HG03196 (cell line): ENCODE results near the gene MAP2K3.
"Not testable (repeated sequence)": the region's sequence is repeated elsewhere in the genome, so short reads cannot be mapped to it uniquely, and the experiment has no call there.

Experiments
- ATAC-seq: cut with Tn5 transposase; IDR thresholded peaks from one replicate; pipeline ENCODE4 v1.9.1; 2021; ENCODE audit not compliant: unreplicated experiment

MAP2K3 gene

DNA sequence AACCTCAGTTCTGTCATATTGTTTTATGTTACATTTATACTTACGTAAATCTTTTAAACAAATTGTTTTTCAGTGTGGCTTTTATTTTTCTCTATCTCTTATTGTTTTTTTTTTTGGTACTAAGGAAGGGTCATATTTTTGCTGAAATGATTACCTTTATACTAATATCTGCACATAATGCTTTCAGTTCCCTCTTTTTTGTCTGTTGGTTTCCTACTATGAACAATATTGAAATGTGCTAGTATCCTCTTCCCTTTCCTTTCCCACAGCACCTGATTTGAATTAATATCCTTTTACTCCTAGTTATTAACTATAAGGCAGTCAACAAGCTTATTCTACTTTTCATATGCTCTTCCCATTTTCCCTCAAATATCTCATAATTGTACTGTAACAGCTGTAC, 43.4 kb downstream of the MAP2K3 start:
- not testable (repeated sequence) for ATAC-seq

DNA sequence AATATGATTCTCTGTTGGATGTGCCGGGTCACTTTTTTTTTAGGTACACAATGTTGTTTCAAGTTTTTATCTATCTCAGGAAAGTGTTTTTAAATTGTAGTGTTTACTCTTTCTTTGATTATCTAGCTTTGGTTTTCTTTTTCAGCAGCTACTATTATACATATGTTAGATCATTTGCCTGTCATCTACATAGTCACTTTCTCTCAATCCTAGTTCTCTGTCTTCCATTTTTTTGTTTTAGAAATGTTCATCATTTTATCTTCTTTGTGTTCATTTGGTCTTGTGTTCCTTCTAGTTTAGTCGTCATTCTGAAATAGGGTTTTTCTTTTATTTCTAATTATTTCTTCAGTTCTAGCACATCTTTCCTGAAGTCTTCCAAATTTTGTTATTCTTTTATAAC, 44.3 kb downstream of the MAP2K3 start:
- ATAC-seq, result not testable (repeated sequence)

GRCh38 chr17:21330436-21331160, 46.1 kb downstream of the MAP2K3 start:
- no peak for ATAC-seq

DNA sequence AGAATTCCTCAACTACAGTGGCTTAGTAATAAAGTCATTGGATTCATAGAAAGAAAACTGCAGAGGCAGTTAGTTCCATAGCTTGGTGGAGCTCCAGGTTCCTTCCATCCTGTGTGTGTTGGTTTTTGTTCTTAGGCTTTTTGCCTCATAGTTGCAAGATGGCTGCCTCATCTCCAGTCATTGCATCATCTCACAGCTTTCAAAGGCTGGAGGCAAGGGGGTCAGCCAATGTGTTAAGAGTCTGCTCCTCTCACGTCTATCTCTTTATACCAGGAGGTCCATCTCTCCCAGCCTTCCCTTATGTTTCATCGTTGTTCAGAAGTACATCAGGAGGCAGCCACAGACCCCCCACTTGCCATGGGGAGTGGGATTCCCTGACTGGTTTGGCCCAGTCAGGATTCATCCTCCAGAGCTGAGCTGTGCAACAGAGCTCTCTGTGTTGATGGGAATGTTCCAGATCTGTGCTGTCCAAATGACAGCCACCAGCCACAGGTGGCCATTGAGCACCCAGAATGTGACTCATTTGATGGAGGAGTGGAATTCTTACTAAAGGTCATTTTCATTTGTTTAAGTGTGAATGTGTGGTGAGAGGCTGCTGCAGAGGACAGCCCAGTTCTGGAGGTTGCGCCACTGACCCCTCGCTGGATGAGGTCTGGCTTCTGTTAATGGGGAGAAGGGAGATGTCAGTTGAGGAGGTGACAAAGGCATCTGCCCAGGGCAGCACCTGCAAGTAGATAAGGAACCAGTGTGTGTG, 52.2 kb downstream of the MAP2K3 start:
- ATAC-seq, result not testable (repeated sequence)

DNA sequence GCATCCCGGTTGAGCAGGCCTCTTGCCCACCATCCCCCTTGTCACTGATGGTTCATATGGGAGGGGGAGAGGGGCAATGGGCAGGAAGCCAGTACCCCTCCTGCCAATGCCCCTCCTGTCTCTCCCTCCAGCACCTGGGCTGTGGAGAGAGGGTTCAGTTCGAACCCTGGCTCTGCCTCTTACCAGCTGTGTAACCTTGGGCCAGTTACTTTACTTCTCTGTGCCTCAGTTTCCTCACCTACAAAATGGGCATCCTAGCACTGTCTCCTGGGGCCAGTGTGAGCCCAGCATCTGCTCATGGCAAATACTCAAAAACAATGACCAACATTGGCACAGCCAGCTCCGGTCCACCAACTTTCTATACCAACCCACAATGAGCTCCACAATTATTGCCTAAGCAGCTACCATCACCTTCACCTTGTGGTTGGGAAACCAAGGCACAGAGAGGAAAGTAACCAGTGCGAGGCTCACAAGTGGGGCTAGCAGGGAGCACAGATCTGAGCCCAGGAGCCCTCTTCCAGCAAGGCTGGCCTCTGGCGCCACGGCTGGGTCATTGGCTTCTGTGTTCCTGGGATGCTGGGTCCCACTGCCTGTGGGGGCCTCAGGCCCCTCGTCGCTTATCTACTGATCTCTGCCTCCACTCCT, 53.6 kb downstream of the MAP2K3 start:
- not testable (repeated sequence) for ATAC-seq

DNA sequence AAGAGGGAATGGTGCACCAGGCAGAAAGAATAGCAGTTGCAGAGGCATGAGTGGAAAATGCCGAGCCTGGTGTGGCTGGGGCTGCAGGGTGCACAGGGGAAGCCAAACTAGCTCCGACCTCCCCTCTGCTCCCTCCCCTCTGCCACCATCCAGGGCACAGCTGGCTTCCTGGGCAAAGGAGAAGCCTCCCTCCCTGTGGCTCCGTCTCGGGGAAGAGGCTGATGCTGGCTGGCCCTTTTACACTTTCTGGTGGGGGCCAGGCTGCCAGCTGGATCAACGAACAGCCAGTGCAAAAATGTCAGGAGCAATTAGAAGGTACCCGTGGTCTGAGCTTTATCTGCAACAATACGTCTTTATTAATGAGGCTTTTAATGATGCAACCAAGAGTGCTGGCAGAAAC, 54.5 kb downstream of the MAP2K3 start:
- no peak for ATAC-seq

GRCh38 chr17:21339571-21339970, 55.1 kb downstream of the MAP2K3 start:
- not testable (repeated sequence) for ATAC-seq

- not testable (repeated sequence) for ATAC-seq
Measured at GRCh38 chr17:21340407-21340806, 55.9 kb downstream of the MAP2K3 start.

- not testable (repeated sequence) for ATAC-seq
Measured at GRCh38 chr17:21341279-21341678, 56.8 kb downstream of the MAP2K3 start.

DNA sequence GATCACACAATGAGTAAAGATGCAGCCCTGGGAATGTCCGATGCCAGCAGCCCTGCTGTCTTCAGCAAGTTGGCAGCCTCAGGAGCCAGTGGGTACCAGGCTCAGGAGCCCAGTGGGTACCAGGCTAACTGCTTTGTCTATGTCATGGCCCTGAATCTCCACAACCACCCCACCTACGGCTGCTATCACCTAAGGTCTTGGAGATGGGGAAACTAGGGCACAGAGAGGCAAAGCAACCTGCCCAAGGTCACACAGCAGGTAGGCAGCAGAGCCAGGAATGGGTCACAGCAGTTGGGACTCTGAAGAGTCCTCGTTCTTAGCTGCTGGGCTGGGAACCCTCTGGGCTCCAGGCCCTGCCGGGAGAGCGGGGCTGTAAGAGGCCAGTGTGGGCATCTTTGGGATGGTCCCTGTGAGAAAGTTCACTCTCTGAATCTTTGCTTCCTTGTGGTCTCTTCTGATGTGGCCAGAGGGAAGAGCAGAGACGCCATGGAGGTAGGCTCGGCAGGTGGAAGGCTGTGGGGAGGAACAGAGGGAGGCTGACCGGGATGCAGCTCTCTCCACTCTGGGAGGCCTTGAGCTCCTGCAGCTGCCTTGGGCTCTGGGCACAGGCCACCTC, 57.5 kb downstream of the MAP2K3 start:
- ATAC-seq, result not testable (repeated sequence)

- ATAC-seq, result not testable (repeated sequence)
Measured at GRCh38 chr17:21343061-21343949, 58.8 kb downstream of the MAP2K3 start.

GRCh38 chr17:21344801-21345200, 60.3 kb downstream of the MAP2K3 start:
- ATAC-seq, result not testable (repeated sequence)

DNA sequence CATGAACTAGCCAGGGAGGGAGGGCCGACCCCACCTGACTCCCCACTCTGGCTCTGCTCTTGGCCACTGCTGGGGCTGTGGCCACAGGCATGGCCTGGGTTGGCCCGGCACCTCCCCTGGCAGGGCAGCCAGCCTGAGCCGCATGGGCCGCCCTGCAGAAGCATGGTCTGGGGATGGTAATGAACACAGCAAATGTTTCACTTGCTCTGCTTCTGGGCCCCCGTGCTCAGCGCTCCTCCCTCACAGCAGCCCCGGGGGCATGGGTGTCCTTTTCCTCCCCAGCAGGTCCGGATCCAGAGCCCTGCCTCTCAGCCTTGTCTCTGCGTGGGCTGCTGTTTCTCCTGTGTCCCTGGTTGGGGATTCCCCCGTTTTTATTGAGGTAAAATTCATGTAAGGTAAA, 60.7 kb downstream of the MAP2K3 start:
- no peak for ATAC-seq

- ATAC-seq, result not testable (repeated sequence)
Measured at GRCh38 chr17:21346107-21346506, 61.6 kb downstream of the MAP2K3 start.

GRCh38 chr17:21346651-21347250, 62.2 kb downstream of the MAP2K3 start:
- ATAC-seq, result not testable (repeated sequence)

DNA sequence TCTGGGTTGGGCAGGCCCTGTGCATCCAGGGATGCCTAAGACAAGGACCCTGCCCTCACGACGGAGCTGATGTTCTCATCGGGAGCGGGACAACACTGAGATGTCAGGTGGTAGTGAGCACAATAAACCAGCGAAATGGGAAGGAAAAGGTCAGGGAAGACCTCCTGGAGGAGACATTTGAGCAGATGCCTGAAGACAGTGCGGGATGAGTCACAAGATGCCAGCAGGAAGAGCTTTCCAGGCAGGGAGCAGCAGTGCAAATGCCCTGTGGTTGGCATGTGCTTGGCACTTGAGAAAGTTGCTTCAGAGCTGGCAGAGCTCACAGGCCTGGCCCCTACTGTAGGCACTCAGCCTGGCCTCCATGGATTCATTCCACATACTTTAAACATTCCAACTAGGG, 63.1 kb downstream of the MAP2K3 start:
- ATAC-seq, result not testable (repeated sequence)

- peak; percentile 58 for ATAC-seq
Measured at GRCh38 chr17:21348081-21348925, 63.8 kb downstream of the MAP2K3 start.

- not testable (repeated sequence) for ATAC-seq
Measured at GRCh38 chr17:21348926-21349261, 64.4 kb downstream of the MAP2K3 start.
